Right lobe of liver (tissue), 4 donors: ENCODE data around the gene ZNF665.

Experiments
- POLR2A ChIP-seq: fragments of 450-650 bp; IDR thresholded peaks from one replicate; pipeline ENCODE4 v1.6.1; 2017; ENCODE audit warnings: antibody characterized with exemption, mild to moderate bottlenecking
- TF ChIP-seq, protein P1 (sequence below), 4 donors: fragments of 200-600 bp in 3 of 4; fragments of 450-650 bp in 1 of 4; IDR thresholded peaks; one replicate each; pipeline versions ENCODE4 v1.5.1 to v1.8.0; 2016 to 2022; ENCODE audit warnings: antibody characterized with exemption in 4 of 4, mild to moderate bottlenecking in 2 of 4
- donor health status: DM: no; HTN: no; CAD: no.
- donor health status: DM: no; HTN: no; CAD: no.
- donor health status: DM: no; HTN: yes; CAD: no.

DNA sequence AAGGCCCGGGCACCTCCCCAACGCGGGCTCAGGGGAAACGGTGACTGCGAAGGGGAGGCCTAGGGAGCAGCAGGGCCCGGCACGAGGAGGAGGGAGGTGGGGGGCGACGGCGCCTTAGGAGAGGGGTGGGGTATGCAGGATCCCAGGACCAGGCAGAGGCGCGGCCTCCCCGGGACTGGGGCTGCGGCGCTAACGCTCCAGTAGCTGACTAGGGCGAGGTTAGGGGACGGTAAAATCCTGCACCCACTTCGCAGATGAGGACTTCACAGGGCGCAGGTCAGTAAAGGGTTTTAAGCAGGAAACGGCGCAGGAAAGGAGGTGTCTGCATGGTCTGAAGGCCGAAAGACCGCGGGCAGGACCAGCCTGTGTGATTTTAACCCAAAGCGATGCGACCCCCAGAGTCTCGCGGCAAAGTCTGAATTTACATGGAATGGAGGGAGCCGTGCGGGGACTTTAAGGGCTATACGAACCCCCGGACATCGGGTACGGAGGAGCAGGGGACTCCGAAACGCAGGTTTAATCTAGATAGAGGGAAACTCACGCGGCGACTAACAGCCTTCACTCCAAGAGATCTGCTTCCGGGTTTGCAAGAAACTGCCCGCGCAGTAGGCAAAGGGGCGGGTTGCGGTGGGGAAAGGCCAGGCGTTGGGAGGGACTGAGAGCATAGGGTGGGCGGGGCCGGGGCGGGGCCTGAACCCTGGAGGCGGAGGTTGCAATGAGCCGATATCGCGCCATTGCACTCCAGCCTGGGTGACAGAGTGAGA lies at the start of gene ZNF665:
- TF ChIP-seq, protein P1, sequence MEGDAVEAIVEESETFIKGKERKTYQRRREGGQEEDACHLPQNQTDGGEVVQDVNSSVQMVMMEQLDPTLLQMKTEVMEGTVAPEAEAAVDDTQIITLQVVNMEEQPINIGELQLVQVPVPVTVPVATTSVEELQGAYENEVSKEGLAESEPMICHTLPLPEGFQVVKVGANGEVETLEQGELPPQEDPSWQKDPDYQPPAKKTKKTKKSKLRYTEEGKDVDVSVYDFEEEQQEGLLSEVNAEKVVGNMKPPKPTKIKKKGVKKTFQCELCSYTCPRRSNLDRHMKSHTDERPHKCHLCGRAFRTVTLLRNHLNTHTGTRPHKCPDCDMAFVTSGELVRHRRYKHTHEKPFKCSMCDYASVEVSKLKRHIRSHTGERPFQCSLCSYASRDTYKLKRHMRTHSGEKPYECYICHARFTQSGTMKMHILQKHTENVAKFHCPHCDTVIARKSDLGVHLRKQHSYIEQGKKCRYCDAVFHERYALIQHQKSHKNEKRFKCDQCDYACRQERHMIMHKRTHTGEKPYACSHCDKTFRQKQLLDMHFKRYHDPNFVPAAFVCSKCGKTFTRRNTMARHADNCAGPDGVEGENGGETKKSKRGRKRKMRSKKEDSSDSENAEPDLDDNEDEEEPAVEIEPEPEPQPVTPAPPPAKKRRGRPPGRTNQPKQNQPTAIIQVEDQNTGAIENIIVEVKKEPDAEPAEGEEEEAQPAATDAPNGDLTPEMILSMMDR (IDR thresholded peaks at IDR 0.05), result no peak
- peak; percentile 29 for TF ChIP-seq POLR2A
